GM21825 (cell line): ENCODE results near the gene ACBD6.
"Not testable (repeated sequence)": the region's sequence is repeated elsewhere in the genome, so short reads cannot be mapped to it uniquely, and the experiment has no call there.

ENCODE experiments used
- ATAC-seq: cut with Tn5 transposase; IDR thresholded peaks from one replicate; pipeline ENCODE4 v1.9.1; 2021; ENCODE audit warnings: mild to moderate bottlenecking, moderate library complexity; ENCODE audit not compliant: unreplicated experiment

The ACBD6 gene

DNA sequence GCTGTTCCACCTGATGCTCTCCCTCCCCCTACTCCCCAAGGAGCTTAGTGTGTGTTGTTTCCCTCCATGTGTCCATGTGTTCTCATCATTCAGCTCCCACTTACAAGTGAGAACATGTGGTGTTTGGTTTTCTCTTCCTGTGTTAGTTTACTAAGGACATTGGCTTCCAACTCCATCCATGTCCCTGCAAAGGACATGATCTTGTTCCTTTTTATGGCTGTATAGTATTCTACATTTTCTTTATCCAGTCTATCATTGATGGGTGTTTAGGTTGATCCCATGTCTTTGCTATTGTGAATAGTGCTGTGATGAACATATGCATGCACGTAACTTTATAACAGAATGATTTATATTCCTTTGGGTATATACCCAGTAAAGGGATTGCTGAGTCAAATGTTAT is 81.2 kb downstream of the ACBD6 start:
- ATAC-seq: not testable (repeated sequence)

DNA sequence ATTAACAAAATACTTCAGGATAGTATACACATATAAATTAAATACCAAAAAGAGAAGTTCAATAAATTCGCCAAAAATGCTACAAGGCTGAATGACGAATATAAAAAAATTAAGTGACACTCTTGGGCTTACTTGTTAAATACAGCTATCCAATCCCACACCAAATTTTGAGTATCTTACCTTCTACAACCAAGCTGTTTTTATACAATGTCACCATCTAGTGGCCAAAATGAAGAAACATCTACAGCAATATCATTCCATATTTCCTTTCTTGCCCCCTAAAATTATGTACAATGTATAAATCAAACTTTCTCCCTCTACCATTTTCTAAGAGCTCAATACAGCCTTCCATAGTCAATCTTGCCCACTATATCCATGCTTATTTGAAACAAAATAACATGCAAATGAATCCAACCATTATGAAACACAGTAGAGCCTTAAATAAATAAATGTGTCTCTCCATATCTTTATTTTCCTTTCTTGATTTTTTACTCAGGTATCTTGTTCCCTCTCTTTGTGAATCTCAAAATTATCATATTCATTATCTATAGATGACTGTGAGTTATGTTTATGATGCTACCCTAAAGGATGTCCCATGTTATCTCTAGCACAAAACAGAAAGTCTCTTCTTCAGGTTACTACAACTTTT is 86.3 kb downstream of the ACBD6 start:
- no peak for ATAC-seq

DNA sequence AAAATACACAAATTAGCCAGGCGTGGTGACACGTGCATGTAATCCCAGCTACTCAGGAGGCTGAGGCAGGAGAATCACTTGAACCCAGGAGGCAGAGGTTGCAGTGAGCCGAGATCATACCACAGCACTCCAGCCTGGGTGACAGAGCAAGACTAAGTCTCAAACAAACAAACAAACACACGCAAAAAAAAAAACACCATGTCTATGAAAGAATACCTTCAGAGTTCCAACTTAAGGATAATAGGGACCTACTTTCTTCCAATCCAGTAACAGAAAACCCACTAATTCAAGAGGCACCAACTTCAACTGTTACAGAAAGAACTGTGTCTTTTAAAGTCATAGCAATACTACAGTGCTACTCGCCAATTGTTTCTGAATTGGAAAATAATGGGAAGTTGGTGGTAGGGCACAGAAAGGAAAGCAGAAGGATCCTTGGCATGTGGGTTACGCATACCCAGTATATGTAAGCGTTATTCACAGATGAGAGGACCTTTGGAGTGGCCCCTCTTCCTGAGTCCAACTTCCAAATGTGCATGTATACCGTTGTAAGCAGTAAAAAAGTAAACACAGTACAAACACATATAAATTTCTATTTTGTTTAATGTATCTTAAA is 87.0 kb downstream of the ACBD6 start:
- ATAC-seq: no peak

DNA sequence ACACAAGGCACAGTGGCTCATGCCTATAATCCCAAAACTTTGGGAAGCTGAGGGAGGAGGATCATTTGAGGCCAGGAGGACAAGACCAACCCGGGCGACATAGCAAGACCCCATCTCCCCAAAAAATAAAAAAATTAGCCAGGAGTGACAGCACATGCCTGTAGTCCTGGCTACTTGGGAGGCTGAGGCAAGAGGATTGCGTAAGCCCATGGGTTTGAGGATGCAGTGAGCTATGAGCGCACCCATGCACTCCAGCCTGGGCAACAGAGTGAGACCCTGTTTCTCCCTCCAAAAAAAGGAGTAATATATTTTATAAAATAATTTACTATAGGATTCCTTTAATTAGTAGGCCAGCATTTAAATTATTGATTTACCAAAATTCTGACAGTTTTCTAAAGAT is 89.8 kb downstream of the ACBD6 start:
- ATAC-seq: no peak

DNA sequence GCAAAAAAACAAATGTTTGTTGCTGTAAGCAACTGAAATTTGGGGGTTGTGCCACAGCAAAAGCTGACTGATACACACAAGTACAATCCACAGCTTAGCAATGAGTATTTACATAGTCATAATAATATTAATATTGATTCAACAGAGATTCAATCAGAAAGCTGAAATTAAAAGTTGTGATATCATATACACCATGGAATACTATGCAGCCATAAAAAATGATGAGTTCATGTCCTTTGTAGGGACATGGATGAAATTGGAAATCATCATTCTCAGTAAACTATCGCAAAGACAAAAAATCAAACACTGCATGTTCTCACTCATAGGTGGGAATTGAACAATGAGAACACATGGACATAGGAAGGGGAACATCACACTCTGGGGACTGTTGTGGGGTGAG is 94.2 kb downstream of the ACBD6 start:
- not testable (repeated sequence) for ATAC-seq

DNA sequence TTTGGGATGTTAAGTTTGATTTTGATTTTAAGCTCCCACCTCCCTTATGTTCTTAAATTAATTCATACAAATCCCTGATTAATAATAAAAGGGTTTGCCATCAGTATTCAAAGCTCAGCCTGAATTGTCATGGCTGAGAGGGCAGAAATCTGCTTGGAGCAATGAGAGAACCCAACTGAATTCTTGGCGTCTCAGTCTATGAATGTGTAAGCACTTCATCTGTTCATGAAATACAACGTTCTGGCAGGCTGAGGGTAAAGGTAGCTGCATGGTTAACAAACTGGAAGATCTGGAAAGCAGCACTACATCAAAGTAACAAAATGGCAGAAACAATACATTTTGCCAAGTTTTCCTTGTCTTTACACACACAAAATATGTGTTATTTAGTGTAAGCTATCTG is 95.3 kb downstream of the ACBD6 start:
- no peak for ATAC-seq

DNA sequence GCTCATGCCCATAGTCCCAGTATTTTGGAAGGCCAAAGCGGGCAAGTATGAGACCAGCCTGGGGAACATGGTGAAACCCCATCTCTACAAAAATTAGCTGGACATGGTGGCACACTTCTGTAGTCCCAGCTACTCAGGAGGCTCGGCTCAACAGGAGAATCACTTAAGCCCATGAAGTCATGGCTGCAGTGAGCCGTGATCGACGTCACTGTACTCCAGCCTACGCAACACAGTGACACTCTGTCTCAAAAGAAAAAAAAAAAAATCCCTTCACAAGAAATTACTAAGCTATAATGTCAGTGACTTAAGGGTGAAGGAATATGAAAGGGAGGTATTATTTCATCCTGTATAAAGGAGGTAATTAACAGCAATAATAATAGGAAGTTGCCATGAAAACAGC is 99.8 kb downstream of the ACBD6 start:
- ATAC-seq: no peak

DNA sequence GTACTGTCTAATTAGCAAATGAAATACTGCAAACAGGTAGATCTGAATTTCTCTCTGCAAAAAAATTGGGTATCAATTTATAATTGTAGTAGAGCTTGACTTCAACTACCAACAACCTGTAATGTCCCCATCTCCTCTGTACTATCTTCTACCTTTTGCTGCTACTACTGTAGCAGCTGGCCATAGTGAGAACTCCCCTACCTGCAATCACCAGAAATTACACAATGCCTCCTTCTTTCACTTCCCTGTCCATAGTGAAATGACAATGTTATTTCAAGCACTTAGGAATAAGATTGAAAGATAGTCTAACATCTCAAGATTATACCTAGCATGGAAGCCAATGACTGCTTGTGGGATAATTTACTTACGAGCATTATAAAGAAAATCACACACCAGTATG is 100.4 kb downstream of the ACBD6 start:
- ATAC-seq: no peak

DNA sequence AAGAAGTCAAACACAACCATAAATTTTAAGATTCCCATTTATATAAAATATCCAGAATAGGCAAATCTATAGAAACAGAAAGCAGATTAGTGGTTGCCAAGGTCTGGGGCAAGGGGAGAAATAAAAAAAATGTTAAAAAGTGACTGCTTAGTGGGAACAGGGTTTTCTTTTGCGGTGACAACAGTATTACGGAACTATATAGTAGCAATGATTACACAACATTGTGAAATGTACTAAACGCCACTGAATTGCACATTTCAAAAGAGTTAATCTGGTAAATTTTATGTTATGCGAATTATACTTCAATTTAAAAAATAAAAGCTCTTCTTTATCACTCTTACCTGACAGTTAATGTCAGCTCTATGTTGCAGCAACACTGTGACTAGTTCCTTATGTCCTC is 105.2 kb downstream of the ACBD6 start:
- ATAC-seq: no peak

DNA sequence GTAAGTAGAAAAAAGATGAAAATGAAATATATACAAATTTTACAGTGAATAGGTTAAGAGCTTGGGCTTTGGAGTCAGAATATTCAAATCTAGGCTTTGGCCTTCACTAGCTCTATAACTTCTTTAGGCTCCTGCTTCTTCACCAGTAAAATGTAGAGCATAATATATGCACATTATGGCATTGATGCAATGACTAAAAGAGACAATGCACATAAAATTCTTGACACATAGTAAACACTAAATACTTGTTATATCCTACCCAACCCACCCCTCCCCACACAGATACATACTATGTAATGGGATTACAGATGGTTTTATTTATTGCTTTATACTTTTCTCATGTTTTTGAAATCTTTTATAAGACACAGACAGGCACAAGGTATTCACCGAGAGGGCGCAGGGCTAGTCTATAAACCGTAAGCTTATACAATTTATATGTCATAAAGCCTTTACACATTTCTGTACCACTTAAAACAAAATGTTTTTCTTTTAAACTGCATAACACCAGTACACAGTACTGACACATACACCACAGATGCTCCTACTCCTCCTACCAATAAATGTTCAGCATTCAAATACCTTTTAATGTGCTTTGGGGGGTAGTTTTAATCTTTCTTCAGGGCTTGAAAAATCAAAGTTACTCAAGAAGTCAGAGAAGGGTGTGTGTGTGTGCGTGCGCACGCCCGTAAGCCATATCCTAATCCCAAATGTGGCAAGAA is 109.8 kb downstream of the ACBD6 start:
- ATAC-seq: no peak

DNA sequence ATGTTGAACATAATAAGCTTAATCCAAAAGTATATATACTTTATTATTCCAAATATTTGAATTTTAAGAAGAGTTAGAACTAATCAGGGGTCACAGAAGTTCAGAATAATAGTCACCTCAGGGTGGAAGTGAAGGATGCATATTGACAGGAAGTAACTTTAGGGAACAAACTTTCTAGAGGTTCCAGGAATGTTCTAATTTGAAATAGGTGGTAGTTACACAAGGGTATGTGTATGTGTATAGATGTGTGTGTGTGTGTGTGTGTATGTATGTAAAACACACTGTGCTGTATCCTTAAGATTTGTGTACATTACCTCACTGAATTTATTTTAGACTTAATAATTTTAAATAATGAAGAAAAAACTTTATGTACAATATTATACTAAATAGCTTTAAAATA is 110.4 kb downstream of the ACBD6 start:
- ATAC-seq: no peak

DNA sequence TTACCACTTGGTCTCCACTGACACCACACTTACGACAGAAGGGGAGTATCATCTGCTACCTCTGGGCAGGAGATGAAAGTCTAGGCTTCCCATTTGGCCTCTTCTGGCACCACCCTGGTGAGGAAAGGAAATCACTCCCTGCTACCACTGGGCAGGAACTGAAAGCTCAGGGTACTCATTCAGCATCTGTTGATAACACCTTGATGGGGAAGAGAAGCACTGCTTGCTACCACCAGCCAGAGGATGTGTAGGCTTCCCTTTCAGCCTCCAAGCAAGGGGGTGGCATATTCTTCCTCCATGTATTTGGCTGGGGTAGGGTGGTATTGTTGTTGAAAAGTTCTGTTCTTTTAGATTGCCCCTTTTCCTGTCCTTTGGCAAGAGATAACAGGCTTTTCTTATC is 115.0 kb downstream of the ACBD6 start:
- ATAC-seq: no peak

DNA sequence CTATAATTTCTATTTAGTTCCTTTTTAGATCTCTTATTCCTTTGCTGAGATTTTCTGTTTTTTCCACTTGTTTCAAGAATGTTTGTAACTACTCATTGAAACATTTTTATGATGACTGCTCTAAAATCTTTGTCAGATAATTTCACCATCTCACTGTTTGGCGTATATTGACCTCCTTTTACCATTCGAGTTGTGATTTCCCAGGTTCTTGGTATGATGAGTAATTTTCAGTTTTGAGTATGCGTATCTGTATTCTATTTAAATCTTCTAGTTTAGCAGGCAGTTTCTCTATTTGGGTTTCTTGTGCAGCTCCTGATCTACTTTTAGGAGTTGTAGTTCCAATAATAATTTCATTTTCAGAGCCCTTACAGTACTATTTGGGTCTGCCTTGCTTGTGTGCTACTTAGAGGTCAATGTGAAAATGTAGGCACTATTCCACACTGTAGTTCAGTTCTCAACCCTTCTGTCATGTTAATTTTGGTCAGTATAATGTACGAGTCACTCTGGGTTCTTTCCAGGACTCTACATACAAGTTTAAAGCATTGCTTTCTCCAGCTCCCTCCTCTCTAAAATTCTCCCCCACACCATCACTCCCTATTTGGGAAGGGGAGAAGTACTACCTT is 115.5 kb downstream of the ACBD6 start:
- no peak for ATAC-seq

DNA sequence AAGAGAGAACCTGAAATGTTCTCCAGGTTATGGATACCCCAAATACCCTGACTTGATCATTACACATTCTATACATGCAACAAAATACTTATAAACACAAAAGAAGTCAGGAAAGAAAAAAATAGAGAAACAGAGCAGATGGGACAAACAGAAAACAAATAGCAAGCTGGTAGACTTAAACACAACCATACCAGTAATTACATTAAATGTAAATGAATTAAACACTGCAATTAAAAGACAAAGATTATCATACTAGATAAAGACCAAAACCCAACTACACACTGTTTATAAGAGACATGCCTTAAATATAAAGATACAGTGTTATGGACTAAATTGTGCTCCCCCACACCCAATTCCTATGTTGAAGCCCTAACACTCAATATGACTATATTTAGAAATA is 117.2 kb downstream of the ACBD6 start:
- no peak for ATAC-seq

DNA sequence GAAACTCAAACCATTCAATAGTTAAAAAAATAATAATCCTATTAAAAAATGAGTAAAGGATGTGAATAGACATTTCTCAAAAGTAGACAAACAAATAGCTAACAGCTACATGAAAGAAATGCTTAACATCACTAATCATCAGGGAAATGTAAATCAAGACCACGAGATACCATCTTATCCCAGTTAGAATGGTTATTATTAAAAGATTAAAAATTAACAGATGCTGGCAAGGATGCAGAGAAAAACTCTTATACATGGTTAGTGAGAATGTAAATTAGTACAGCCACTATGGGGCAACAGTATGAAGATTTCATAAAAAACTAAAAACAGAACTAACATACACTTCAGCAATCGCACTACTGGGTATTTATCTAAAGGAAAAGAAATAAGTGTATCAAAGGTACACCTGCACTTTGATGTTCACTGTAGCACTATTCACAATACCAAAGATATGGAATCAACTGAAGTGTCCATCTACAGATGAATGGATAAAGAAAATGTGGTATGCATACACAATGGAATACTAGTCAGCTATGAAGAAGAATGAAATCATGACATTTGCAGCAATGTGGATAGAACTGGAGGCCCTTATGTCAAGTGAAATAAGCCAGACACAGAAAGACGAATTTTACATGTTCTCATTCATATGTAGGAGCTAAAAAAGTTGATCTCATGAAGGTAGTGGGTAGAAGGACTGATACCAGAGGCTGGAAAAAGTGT is 117.9 kb downstream of the ACBD6 start:
- ATAC-seq: no peak

DNA sequence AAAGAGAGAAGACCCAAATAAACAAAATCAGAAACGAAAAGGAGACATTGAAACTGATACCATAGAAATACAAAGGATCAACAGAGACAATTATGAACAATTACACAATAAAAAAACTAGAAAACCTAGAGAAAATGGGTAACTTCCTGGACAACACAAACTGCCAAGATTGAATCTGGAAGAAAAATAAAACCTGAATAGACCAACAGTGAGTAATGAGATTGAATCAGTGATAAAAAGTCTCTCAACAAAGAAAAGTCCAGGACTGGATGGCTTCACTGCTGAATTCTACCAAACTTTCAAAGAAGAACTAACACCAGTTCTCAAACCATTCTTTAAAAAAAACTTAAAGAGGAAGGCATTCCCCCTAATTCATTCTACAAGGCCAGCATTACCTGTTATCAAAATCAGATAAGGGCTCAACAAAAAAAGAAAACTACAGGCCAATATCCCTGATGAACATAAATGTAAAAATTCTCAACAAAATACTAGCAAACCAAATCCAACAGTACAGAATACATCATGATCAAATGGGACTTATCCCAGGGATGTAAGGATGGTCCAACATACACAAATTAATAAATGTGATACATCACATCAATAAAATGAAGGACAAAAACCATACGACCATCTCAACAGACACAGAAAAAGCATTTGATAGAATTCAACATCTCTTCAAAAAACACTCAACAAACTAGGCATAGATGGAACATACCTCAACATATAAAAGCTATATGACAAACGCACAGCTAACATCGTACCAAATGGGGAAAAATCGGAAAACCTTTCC is 119.9 kb downstream of the ACBD6 start:
- no peak for ATAC-seq

DNA sequence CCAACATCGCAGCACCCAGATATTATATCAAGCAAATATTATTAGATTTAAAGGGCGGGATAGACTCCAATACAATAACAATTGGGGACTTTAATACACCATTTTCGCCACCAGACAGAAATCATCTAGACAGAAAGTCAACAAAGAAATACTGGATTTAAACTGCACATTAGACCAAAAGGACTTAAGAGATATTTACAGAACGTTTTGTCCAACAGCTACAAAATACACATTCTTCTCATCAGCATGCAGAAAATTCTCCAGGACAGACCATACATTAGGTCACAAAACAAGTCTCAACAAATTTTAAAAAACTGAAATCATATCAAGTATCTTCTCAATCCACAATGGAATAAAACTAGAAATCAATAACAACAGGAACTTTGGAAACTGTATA is 121.2 kb downstream of the ACBD6 start:
- no peak for ATAC-seq

DNA sequence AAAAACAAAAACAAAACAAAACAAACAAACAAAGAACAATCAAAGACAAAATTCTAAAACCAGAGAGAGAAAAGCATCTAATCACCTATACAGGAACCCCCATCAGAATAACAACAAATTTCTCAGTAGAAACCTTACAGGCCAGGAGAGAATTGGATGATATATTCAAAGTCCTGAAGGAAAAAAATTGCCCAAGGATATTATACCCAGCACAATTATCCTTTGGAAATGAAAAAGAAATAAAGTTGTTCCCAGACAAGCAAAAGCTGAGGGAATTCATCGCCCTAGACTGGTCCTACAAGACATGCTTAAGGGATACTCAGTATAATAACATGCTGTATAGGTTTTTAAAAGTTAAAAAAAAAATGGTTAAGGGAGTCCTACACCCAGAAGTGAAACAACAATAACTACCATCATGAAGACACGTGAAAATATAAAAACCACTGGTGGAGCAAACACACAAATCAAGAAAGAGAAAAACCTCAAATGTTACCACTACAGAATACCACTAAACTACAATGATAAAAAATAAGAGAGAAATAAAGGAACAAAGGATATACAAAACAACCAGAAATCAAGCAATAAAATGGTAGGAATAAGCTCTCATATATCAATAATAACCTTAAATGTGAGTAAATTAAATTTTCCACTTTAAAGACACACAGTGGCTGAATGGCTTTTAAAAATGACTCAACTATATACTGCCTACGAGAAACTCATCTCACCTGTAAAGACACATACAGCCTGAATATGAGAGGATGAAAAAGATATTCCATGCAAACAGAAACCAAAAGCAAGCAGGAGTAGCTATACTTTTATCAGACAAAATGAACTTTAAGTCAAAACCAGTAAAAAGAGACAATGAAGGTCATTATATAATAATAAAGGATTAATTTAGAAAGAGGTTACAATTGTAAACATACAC is 121.9 kb downstream of the ACBD6 start:
- ATAC-seq: no peak

DNA sequence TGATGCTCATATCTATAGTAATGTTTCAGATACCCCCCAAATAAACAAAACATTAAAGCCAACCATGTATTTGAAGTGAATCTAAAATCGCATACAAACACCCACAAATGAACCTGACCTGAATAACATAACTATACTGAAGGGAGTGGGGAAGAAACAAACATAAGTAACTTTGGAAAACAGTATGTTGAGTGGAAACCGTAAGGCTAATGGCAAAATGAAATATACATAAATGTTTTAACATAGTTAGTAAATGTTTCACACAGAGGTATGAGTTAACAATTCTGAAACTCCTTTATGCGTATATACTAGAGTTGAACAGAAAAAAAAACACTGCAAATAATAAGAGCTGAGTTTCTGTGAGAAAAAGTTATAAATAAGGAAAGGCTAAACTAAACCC is 125.6 kb downstream of the ACBD6 start:
- ATAC-seq: no peak

DNA sequence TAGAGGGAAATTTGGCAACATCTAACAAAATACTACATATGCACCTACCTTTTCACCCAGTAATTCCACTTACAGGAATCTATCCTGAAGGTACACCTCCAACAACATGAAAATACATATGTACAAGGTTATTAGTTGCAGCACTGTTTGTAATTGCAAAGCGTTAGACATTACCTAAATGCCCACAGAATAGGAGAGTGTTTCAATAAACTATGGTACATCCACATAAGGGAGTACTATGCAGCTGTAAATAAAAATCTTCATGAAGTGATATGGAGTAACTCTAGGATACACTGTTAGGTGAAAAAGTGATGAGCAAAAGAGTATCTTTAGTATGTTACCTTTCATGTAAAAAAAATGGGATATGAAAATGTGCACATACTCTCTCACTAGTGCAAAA is 126.1 kb downstream of the ACBD6 start:
- ATAC-seq: no peak
